ENCODE results near the gene MED27. TPM values are rescaled to one million over a fixed set of nuclear protein-coding genes. Genes with fewer than 3 reads are reported as not detected.

MED27 gene
- polyA plus RNA-seq, 1 donor, result 20.1 TPM

GRCh38 chr9:131856105-131856504, 223.6 kb downstream of the MED27 start:
- DNase-seq, result no peak

- DNase-seq, result no peak
These were observed 224.6 kb downstream of the MED27 start for GRCh38 chr9:131854896-131855613.

DNA sequence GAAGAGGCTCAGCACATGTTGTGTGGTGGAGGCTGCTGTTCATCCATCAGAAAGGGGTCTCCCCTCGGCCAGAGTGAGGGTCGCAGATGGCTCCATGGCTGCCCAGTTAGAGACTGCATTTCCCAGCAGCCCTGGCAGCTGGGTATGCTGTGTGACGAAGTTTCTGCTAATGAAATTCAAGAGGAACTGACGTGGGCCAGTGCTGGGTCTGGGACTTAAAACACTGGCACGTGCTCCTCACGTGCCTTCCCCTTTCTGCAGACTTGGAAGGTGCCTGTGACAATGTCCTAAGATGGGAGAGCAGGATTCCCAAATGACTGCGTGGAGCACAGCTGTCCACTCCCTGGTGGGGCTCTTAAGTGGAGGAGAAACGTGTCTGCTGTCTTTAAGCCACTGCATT, 225.3 kb downstream of the MED27 start:
- DNase-seq, result no peak

DNA sequence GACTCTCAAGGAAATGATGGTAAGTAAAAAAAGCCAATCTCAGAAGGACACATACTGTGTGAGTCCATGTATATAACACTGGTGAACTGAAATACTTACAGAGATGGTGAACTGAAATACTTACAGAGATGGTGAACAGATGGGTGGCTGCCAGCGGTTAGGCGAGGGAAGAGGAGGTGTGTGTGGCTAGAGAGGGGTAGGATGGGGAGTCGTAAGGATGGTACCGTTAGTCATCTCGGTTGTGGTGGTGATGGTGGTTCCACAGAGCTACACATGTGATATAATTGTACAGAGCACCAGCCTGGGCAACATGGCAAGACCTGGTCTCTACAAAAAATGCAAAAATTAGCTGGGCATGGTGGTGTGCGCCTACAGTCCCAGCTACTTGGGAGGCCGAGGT, 226.2 kb downstream of the MED27 start:
- no peak for DNase-seq

DNA sequence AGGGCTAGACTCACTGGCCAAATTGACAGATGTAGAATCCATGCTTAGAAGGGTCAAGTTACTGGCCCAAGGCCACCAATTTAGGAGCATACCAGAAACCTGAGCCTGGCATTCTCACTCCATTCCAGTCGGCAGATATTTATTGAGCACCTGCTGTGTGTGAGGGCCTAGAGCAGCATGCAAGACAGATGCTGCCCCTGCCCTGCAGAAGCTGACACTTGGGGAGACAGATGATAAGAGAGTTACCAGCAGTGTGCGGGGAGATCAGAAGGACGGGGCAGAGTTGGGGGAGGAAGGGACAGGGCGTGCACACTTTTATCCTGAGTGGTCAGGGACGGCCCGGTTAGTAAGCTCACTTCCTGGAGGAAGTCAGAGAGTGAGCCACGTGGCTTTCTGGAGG, 228.3 kb downstream of the MED27 start:
- no peak for DNase-seq

DNA sequence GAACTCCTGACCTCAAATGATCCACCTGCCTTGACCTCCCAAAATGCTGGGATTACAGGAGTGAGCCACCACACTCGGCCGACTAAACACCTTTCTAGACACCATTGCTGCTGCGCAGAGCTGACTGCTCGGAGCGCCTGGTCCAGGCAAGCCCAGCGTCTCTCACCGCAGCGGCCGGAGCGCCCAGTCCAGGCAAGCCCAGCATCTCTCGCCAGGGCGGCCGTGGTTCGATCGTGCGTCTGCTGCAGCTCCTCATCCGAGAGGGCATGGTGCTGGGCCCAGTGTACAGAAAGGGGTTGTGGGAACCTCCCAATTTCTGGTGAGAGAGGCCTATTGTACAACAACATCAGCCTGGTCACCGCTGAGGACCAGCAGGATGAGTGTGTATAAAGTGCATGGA, 230.3 kb downstream of the MED27 start:
- no peak for DNase-seq

DNA sequence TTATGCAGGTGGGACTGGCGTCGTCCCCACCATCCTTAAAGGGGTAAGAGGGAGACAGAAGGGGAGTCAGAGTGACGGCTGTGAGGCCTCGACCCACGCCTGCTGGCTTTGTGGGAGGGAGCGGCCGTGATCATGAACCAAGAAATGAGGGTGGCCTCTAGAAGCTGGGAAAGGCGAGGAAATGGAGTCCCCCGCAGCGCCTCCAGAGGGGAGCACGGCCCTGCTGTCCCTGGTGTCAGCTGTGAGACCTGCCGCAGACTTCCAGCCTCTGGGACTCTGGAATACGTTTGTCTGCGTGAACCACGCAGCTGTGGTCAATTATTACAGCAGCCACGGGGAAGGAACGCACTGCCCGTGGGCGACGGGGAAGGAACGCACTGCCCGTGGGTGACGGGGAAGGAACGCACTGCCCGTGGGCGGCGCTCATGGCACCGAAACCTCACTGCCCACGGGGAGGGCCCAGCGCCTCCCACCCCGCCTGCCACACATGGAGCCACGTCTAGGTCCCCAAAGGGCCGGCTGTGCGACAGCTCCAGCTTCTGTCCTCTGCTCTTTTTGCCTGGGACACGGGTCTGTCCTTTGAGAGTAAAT, 231.0 kb downstream of the MED27 start:
- DNase-seq, result no peak

DNA sequence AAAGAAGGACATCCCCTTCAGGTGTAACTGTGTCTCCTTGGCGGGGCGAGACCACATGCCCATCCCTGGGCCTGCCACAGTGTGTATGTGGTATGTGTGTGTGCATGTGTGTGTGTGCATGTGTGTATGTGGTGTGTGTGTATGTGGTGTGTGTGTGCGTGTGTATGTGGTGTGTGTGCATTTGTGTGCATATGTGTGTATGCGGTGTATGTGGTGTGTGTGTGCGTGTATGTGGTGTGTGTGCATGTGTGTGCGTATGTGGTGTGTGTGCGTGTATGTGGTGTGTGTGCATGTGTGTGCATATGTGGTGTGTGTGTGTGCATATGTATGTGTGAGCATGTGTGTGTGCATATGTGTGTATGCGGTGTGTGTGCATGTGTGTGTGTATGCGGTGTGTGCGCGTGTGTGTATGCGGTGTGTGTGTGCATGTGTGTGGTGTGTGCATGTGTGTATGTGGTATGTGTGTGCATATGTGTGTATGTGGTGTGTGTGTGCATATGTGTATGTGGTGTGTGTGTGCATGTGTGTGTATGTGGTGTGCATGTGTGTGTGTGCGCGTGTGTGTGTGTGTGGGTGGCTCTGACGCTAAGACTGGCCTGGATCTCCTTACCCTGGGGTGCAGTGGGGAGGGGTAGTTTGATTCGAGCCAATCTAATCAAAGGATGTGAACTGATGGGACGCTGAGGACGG, 231.9 kb downstream of the MED27 start:
- no peak for DNase-seq

- DNase-seq, result no peak
These were observed 234.1 kb downstream of the MED27 start for GRCh38 chr9:131845305-131846298.

GRCh38 chr9:131844745-131845118, 234.9 kb downstream of the MED27 start:
- no peak for DNase-seq

GRCh38 chr9:131843989-131844744, 235.5 kb downstream of the MED27 start:
- no peak for DNase-seq

GRCh38 chr9:131841765-131842318, 237.8 kb downstream of the MED27 start:
- no peak for DNase-seq

- no peak for DNase-seq
These were observed 238.6 kb downstream of the MED27 start for GRCh38 chr9:131840751-131841702.

GRCh38 chr9:131840220-131840619, 239.4 kb downstream of the MED27 start:
- no peak for DNase-seq

GRCh38 chr9:131839281-131840084, 240.2 kb downstream of the MED27 start:
- DNase-seq, result no peak

GRCh38 chr9:131838530-131839280, 241.0 kb downstream of the MED27 start:
- DNase-seq, result no peak

- DNase-seq, result no peak
These were observed 241.8 kb downstream of the MED27 start for GRCh38 chr9:131837836-131838235.

- no peak for DNase-seq
These were observed 242.4 kb downstream of the MED27 start for GRCh38 chr9:131837316-131837715.
